IgD-negative memory B cell (primary cell): ENCODE data around the gene TET1. TPM values are rescaled to one million over a fixed set of nuclear protein-coding genes. Genes with fewer than 3 reads are reported as not detected.
"Not testable (repeated sequence)": the region's sequence is repeated elsewhere in the genome, so short reads cannot be mapped to it uniquely, and the experiment has no call there.

Experiments
- H3K27ac Mint-ChIP-seq, 3 donors: one replicate each; pipeline ENCODE4 v1.8.0; 2020 to 2022; ENCODE audit warnings: mild to moderate bottlenecking in 3 of 3, mixed read lengths in 3 of 3, moderate library complexity in 1 of 3
- H3K27me3 Mint-ChIP-seq: one replicate; pipeline ENCODE4 v1.8.0; 2021; ENCODE audit warnings: mixed read lengths
- H3K36me3 Mint-ChIP-seq: one replicate; pipeline ENCODE4 v1.8.0; 2020; ENCODE audit warnings: mild to moderate bottlenecking, mixed read lengths
- H3K4me1 Mint-ChIP-seq, 3 donors: one replicate each; pipeline ENCODE4 v1.8.0; 2020 to 2022; ENCODE audit warnings: mixed read lengths in 3 of 3, mild to moderate bottlenecking in 1 of 3
- H3K4me3 Mint-ChIP-seq, 4 donors: one replicate each; pipeline ENCODE4 v1.8.0; 2020 to 2022; ENCODE audit warnings: mild to moderate bottlenecking in 4 of 4, mixed read lengths in 4 of 4, moderate library complexity in 3 of 4
- H3K9me3 Mint-ChIP-seq, 3 donors: one replicate each; pipeline ENCODE4 v1.8.0; 2020 to 2021; ENCODE audit warnings: mixed read lengths in 3 of 3, mild to moderate bottlenecking in 1 of 3
- polyA plus RNA-seq: library from polyadenylated mRNA; unstranded; fragments of 300-500 nt; fragmentation: Illumina TruSeq; gene quantifications from one replicate; pipeline ENCODE4 v1.2.3, GENCODE V29; 2021

TET1 gene
- polyA plus RNA-seq, 1 donor from 2014 or later, result 1.0 TPM

GRCh38 chr10:68735119-68735518 is 175.0 kb downstream of the TET1 start:
- Mint-ChIP-seq H3K27ac (no peak overlapping the region), H3K36me3 (peaks cover 5% of the 10 kb centered on the region), H3K27me3 (no peaks in the 10 kb centered on the region), H3K4me3 (no peak overlapping the region), H3K9me3 (no peaks in the 10 kb centered on the region), H3K4me1 (peaks cover 0 to 2% (median 1%) of the 10 kb centered on the region in 3 donors)

- not testable (repeated sequence) for H3K36me3 Mint-ChIP-seq, H3K4me3 Mint-ChIP-seq, H3K9me3 Mint-ChIP-seq, H3K4me1 Mint-ChIP-seq, H3K27me3 Mint-ChIP-seq
- peak overlapping the region in 1 of 3 donors; percentile 39 for H3K27ac Mint-ChIP-seq
Measured at GRCh38 chr10:68735739-68736138, 175.6 kb downstream of the TET1 start.

GRCh38 chr10:68740676-68741075 is 180.5 kb downstream of the TET1 start:
- H3K4me1 Mint-ChIP-seq, H3K27me3 Mint-ChIP-seq, H3K27ac Mint-ChIP-seq, H3K9me3 Mint-ChIP-seq, H3K4me3 Mint-ChIP-seq, H3K36me3 Mint-ChIP-seq: not testable (repeated sequence)

GRCh38 chr10:68742397-68742796 is 182.3 kb downstream of the TET1 start:
- no peak overlapping the region for H3K27ac Mint-ChIP-seq
- H3K27me3 Mint-ChIP-seq, result no peaks in the 10 kb centered on the region
- peaks cover 4% of the 10 kb centered on the region for H3K36me3 Mint-ChIP-seq

More at GRCh38 chr10:68742397-68742796, 182.3 kb downstream of the TET1 start:
- no peaks in the 10 kb centered on the region for H3K9me3 Mint-ChIP-seq
- H3K4me3 Mint-ChIP-seq, result no peak overlapping the region
- no peaks in the 10 kb centered on the region for H3K4me1 Mint-ChIP-seq

Other genes starting within 250 kb of the TET1 start
- gene HNRNPH3, start 228.3 kb upstream of the TET1 start, polyA plus RNA-seq, result 122 TPM
- gene PBLD, start 227.4 kb upstream of the TET1 start, polyA plus RNA-seq, result 0.45 TPM
- gene RUFY2, start 153.1 kb upstream of the TET1 start, polyA plus RNA-seq, result 7.5 TPM
- gene DNA2, start 88.4 kb upstream of the TET1 start, polyA plus RNA-seq, result 0.23 TPM
- 4.6 TPM for gene SLC25A16, start 32.8 kb upstream of the TET1 start, polyA plus RNA-seq
- gene CCAR1, start 160.9 kb downstream of the TET1 start, polyA plus RNA-seq, result 40.1 TPM